ENCODE results near the gene ROR1. TPM values are rescaled to one million over a fixed set of nuclear protein-coding genes. Genes with fewer than 3 reads are reported as not detected.

ROR1 gene
- total and polyA plus RNA-seq, 2 of the 4 experiments (the other 2 are of a cell fraction): 4.4 to 10.0 TPM

GRCh38 chr1:64084451-64084850, 310.6 kb downstream of the ROR1 start:
- Histone ChIP-seq H2AFZ (replicated peaks; ENCODE audit: low read length, poor library complexity) (no peak overlapping the region), H3K4me1 (ENCODE audit: control insufficient read depth, insufficient read depth, low read length) (peaks cover 2% of the 10 kb centered on the region; the same call in 1 of the 2 replicates), H3K9me1 (ENCODE audit: insufficient read depth, low read length) (no peaks in the 10 kb centered on the region), H2BK5ac (ENCODE audit: low read depth, low read length, poor library complexity, severe bottlenecking) (no peak overlapping the region), H2BK20ac (ENCODE audit: low read depth, low read length) (no peak overlapping the region), H3K9ac (ENCODE audit: low read depth, low read length) (no peak overlapping the region), H3K27ac (ENCODE audit: insufficient read depth, low read length) (no peak overlapping the region), H4K8ac (ENCODE audit: low read depth in 2 of 2, low read length in 2 of 2) (no peak overlapping the region), H2AK9ac (replicated peaks; ENCODE audit: low read depth, low read length, poor library complexity) (no peak overlapping the region), H2BK120ac (ENCODE audit: low read depth, low read length) (no peak overlapping the region), H3K4ac (ENCODE audit: low read depth, low read length) (no peak overlapping the region), H3K9me3 (ENCODE audit: control insufficient read depth, insufficient read depth, low read length) (no peaks in the 10 kb centered on the region), H3K79me1 (ENCODE audit: low read depth in 1 of 2, low read length in 2 of 2) (no peaks in the 10 kb centered on the region), H4K20me1 (ENCODE audit: insufficient read depth, low read length) (no peaks in the 10 kb centered on the region), H4K5ac (ENCODE audit: low read depth, low read length) (no peak overlapping the region), H3K4me2 (ENCODE audit: low read depth, low read length) (no peak overlapping the region), H2BK15ac (ENCODE audit: low read depth, low read length) (no peak overlapping the region), H2AK5ac (ENCODE audit: low read depth, low read length) (no peak overlapping the region), H3K36me3 (ENCODE audit: control insufficient read depth, insufficient read depth, low read length) (no peaks in the 10 kb centered on the region), H3K27me3 (ENCODE audit: control insufficient read depth, insufficient read depth, low read length) (no peaks in the 10 kb centered on the region; the same call in 1 of the 2 replicates), H4K91ac (ENCODE audit: insufficient read depth, low read depth, low read length) (no peak overlapping the region), H3K4me3 (ENCODE audit: insufficient read depth, low read depth, low read length) (no peak overlapping the region), H3K14ac (replicated peaks; ENCODE audit: low read depth, low read length) (no peak overlapping the region), H3K18ac (ENCODE audit: low read depth, low read length) (no peak overlapping the region), H3K23ac (ENCODE audit: low read depth, low read length) (no peak overlapping the region), H3K56ac (ENCODE audit: extremely low read depth, insufficient read depth, low read length) (no peak overlapping the region)
- intact Hi-C loops (cut with micrococcal nuclease): no loop called here
- ChIA-PET POLR2A (ENCODE audit: unreplicated experiment) (no interaction called here), CTCF (no interaction called here)
- DNase-seq: no peak
- ATAC-seq (ENCODE audit: low read depth): no peak
- no TSS peak for BruUV-seq (replicated peaks)
- no peak for TF ChIP-seq RAD21 (IDR thresholded peaks at IDR 0.05; ENCODE audit: low read length)
- in situ Hi-C loops (cut with MboI; ENCODE audit: low sequenced_read_pairs): no loop called here
- WGBS, 2 experiments (ENCODE audit: extremely low coverage in 2 of 2, insufficient read length in 1 of 2): no CpG with 5 or more reads among the region's 2 CpGs
- dilution Hi-C loops (cut with HindIII; ENCODE audit: low sequenced_read_pairs, unreplicated experiment): no loop called here
